GM12878 (cell line): ENCODE data around the gene EPHB2. TPM values are rescaled to one million over a fixed set of nuclear protein-coding genes. Genes with fewer than 3 reads are reported as not detected.

Experiments
- ATAC-seq: fragments of 200-7000 bp; cut with Tn5 transposase; 3 replicates; pipeline ENCODE4 v1.9.1; 2020; ENCODE audit warnings: mild to moderate bottlenecking, moderate library complexity
- BruUV-seq: library from RNA; stranded (reverse); fragments of 400-500 nt; replicated peaks from 2 replicates; lab custom pipeline; 2021; lab: Mats Ljungman, UMichigan
- CTCF ChIA-PET: fragments of 300-600 bp; sonication (Branson Sonifier 250); formaldehyde crosslinking; extraction: SDS; loops from one replicate; lab custom pipeline; 2021; ENCODE audit warnings: inconsistent platforms; lab: Yijun Ruan, JAX
- POLR2A ChIA-PET: fragments of 350-600 bp; formaldehyde crosslinking; extraction: SDS; loops from one replicate; lab custom pipeline; 2021; ENCODE audit warnings: inconsistent platforms; lab: Charles Lee
- RAD21 ChIA-PET: fragments of 300-600 bp; sonication (Branson Sonifier 250); formaldehyde crosslinking; loops from one replicate; lab custom pipeline; 2023; ENCODE audit warnings: antibody characterized with exemption; ENCODE audit not compliant: unreplicated experiment; lab: Charles Lee
- SMC1A ChIA-PET: fragments of 300-600 bp; sonication (Branson Sonifier 250); formaldehyde crosslinking; loops from one replicate; lab custom pipeline; 2023; ENCODE audit not compliant: unreplicated experiment, uncharacterized antibody; lab: Charles Lee
- DNase-seq: peaks from one replicate; pipeline ENCODE4 v3.0.0-alpha.2; 2011; ENCODE audit warnings: low read depth, low spot score
- FAIRE-seq: peaks from 3 replicates; lab custom pipeline; 2011; peaks lifted over from hg19 to GRCh38; lab: Jason Lieb, UNC
- H2AFZ ChIP-seq: 2 replicates; pipeline ENCODE4 v1.6.0; 2011; ENCODE audit warnings: low read depth, low read length, control low read depth; ENCODE audit not compliant: control insufficient read depth
- H3K27ac ChIP-seq: 2 replicates; pipeline ENCODE4 v1.5.1; 2011; ENCODE audit warnings: control low read depth; ENCODE audit not compliant: control insufficient read depth, insufficient read depth
- H3K27me3 ChIP-seq, 2 experiments: replicated peaks in 1 of 2; 2 replicates each; pipeline versions ENCODE4 v1.6.0 to v1.6.1; 2011; ENCODE audit warnings: low read length in 1 of 2; ENCODE audit not compliant: control insufficient read depth in 2 of 2, insufficient read depth in 2 of 2
- H3K36me3 ChIP-seq, 2 experiments: 2 replicates each; pipeline ENCODE4 v1.5.1; 2011; ENCODE audit warnings: low read length in 1 of 2; ENCODE audit not compliant: control insufficient read depth in 2 of 2, insufficient read depth in 2 of 2
- H3K4me1 ChIP-seq: 2 replicates; pipeline ENCODE4 v1.6.1; 2011; ENCODE audit warnings: mild to moderate bottlenecking, low read length, moderate library complexity, mixed read lengths; ENCODE audit not compliant: control insufficient read depth, insufficient read depth
- H3K4me2 ChIP-seq: 2 replicates; pipeline ENCODE4 v1.6.0; 2011; ENCODE audit warnings: control low read depth; ENCODE audit not compliant: control insufficient read depth, insufficient read depth
- H3K4me3 ChIP-seq: fragments of 200-600 bp; sonication (generic); 2 replicates; pipeline ENCODE4 v1.5.1; 2016
- H3K79me2 ChIP-seq: 2 replicates; pipeline ENCODE4 v1.6.0; 2011; ENCODE audit warnings: low read length; ENCODE audit not compliant: control insufficient read depth, insufficient read depth
- H3K9ac ChIP-seq: 2 replicates; pipeline ENCODE4 v1.8.0; 2011; ENCODE audit warnings: low read length, control low read depth, mixed read lengths; ENCODE audit not compliant: control insufficient read depth, insufficient read depth
- H3K9me3 ChIP-seq: replicated peaks from 3 replicates; pipeline ENCODE4 v1.5.1; 2011; ENCODE audit warnings: mild to moderate bottlenecking, low read length; ENCODE audit not compliant: control insufficient read depth, insufficient read depth
- H4K20me1 ChIP-seq: 2 replicates; pipeline ENCODE4 v1.6.0; 2011; ENCODE audit not compliant: control insufficient read depth, insufficient read depth
- DPF2 ChIP-seq: fragments of 450-650 bp; IDR thresholded peaks from 2 replicates; pipeline ENCODE4 v1.6.1; 2017; ENCODE audit warnings: mild to moderate bottlenecking
- EP300 ChIP-seq, 2 experiments: fragments of 150-350 bp in 1 of 2; IDR thresholded peaks; 2 replicates each; pipeline ENCODE4 v1.6.1; 2011 to 2012; ENCODE audit warnings: low read depth in 2 of 2, low read length in 2 of 2, borderline replicate concordance in 1 of 2, improper control_type of control experiment in 1 of 2, inconsistent platforms in 1 of 2; ENCODE audit not compliant: control insufficient read depth in 1 of 2
- EZH2 ChIP-seq: IDR thresholded peaks from 2 replicates; pipeline ENCODE4 v1.6.1; 2012; ENCODE audit warnings: low read depth, mild to moderate bottlenecking, control low read depth, inconsistent platforms, low read length, borderline replicate concordance; ENCODE audit not compliant: control insufficient read depth
- HDAC6 ChIP-seq: fragments of 200-600 bp; sonication (generic); IDR thresholded peaks from one replicate; pipeline ENCODE4 v1.8.0; 2017; ENCODE audit warnings: antibody characterized with exemption; ENCODE audit not compliant: unreplicated experiment
- JUNB ChIP-seq: IDR thresholded peaks from 2 replicates; pipeline ENCODE4 v1.6.1; 2016; ENCODE audit warnings: antibody characterized with exemption, mild to moderate bottlenecking
- MTA2 ChIP-seq: fragments of 450-650 bp; IDR thresholded peaks from 2 replicates; pipeline ENCODE4 v1.6.1; 2016; ENCODE audit warnings: low read depth, mild to moderate bottlenecking, moderate library complexity
- MTA3 ChIP-seq: IDR thresholded peaks from 2 replicates; pipeline ENCODE4 v1.6.1; 2012; ENCODE audit warnings: low read length, inconsistent platforms, borderline replicate concordance
- PAX8 ChIP-seq: fragments of 450-650 bp; IDR thresholded peaks from 2 replicates; pipeline ENCODE4 v1.6.1; 2017; ENCODE audit warnings: mild to moderate bottlenecking, moderate library complexity
- SUZ12 ChIP-seq: fragments of 200-600 bp; sonication (generic); IDR thresholded peaks from one replicate; pipeline ENCODE4 v1.6.1; 2018; ENCODE audit warnings: antibody characterized with exemption, mild to moderate bottlenecking; ENCODE audit not compliant: unreplicated experiment
- TCF3 ChIP-seq: IDR thresholded peaks from 2 replicates; pipeline ENCODE4 v1.6.1; 2012; ENCODE audit warnings: low read depth, mild to moderate bottlenecking, low read length, borderline replicate concordance; ENCODE audit not compliant: insufficient read depth
- USF1 ChIP-seq: IDR thresholded peaks from 2 replicates; pipeline ENCODE4 v1.6.1; 2011; ENCODE audit warnings: borderline replicate concordance, low read depth, mild to moderate bottlenecking, moderate library complexity, mixed read lengths, low read length; ENCODE audit not compliant: insufficient read depth; ENCODE audit errors: extremely low read length
- ZNF384 ChIP-seq: IDR thresholded peaks from 2 replicates; pipeline ENCODE4 v1.6.1; 2012; ENCODE audit warnings: low read depth, mild to moderate bottlenecking, low read length, improper control_type of control experiment, borderline replicate concordance
- WGBS: methylation state at CpG from one replicate; pipeline ENCODE4 v1.1.6; 2016; ENCODE audit warnings: low lambda C conversion rate; ENCODE audit not compliant: insufficient replicate concordance, insufficient coverage; ENCODE audit errors: missing lambda C conversion rate; 5-methylcytosine and 5-hydroxymethylcytosine counted together
- in situ Hi-C: fragments of 300-500 bp; cut with MboI; formaldehyde crosslinking; loops from 9 replicates; pipeline ENCODE4 v1.14.3; 2018; ENCODE audit warnings: mixed read lengths
- intact Hi-C: fragments of 100-400 bp; cut with micrococcal nuclease; formaldehyde crosslinking; loops from one replicate; pipeline ENCODE4 v1.14.2; 2022; ENCODE audit not compliant: unreplicated experiment
- polyA plus RNA-seq, 11 experiments: library from polyadenylated mRNA; depleted of rRNA in 4 of 11; unstranded in 6 of 11; stranded (reverse) in 5 of 11; fragments of >200 nt; fragmentation: Nextera tagmentation in 4 of 11; fragmentation: Illumina TruSeq in 1 of 11; extraction: Ambion mirVana in 4 of 11; extraction: Trizol in 1 of 11; gene quantifications; 1 replicate in 1 of 11; 2 replicates in 10 of 11; pipeline versions ENCODE4 v1.2.1 to v1.2.3, GENCODE V29; 2011 to 2016; ENCODE audit warnings: inconsistent platforms in 2 of 11, missing spikeins in 2 of 11, low read depth in 1 of 11
- total RNA-seq, 4 experiments: library from RNA; depleted of rRNA in 3 of 4; stranded (reverse); fragments of >200 nt in 3 of 4; fragmentation: Illumina TruSeq in 1 of 4; extraction: Trizol in 1 of 4; gene quantifications; 2 replicates each; pipeline versions ENCODE4 v1.2.1 to v1.2.3, GENCODE V29; 2013 to 2021
- TF ChIP-seq, protein P1 (sequence below): fragments of 450-650 bp; IDR thresholded peaks from 2 replicates; pipeline ENCODE4 v1.6.1; 2017; ENCODE audit warnings: low read depth, mild to moderate bottlenecking, moderate library complexity
- TF ChIP-seq, protein P2 (sequence below): fragments of 450-650 bp; IDR thresholded peaks from 2 replicates; pipeline ENCODE4 v1.6.1; 2014; ENCODE audit warnings: mild to moderate bottlenecking

EPHB2 gene
- total and polyA plus RNA-seq, 10 of the 15 experiments (the other 5 are each of a cell fraction or from before 2014, with no cell fraction given), result 0.13 to 3.3 (median 0.92) TPM

DNA sequence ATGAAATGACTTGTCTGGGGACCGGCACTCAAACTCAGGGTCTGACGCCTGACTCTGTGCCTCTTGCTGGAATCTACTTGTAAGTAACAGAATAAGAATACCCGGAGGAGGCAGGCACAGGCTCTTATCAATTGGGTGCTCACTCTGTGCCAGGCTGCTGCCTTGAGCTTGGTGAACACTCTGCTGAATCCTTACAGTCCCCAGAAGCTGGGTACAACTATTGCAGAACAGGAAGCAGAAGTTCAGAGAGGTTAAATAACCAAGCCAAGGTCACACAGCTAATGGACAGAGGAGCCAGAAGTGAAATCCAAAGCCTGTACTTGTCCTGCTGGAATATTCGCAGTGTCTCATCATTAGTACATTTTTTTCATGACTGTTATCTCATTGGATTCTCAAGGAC, 86.0 kb downstream of the EPHB2 start:
- H2AFZ ChIP-seq, result no peak overlapping the region
- ChIA-PET CTCF (interaction anchor here (1.5 kb wide), 1 partner anchor 92 kb away, joined by 3 read pairs; no protein-coding TSS in a partner anchor), RAD21 (interaction anchor here (1.9 kb wide), 1 partner anchor 92 kb away, joined by 8 read pairs; no protein-coding TSS in a partner anchor)
- H3K27me3 ChIP-seq, result no peaks in the 10 kb centered on the region; a peak in 2 of 4 replicates
- H3K9me3 ChIP-seq, result no peaks in the 10 kb centered on the region
- intact Hi-C loops, result no loop called here
- no peaks in the 10 kb centered on the region for H3K36me3 ChIP-seq
- TF ChIP-seq JUNB, result no peak
- TF ChIP-seq, all 136 proteins: peak for 0
- H4K20me1 ChIP-seq, result no peaks in the 10 kb centered on the region
- ChIA-PET POLR2A (no interaction called here), SMC1A (no interaction called here)
- H3K79me2 ChIP-seq, result no peaks in the 10 kb centered on the region
- no peaks in the 10 kb centered on the region for H3K4me1 ChIP-seq
- H3K4me2 ChIP-seq, result no peak overlapping the region
- no peak overlapping the region for H3K4me3 ChIP-seq
- FAIRE-seq (no peak), ATAC-seq (no peak), DNase-seq (no peak)
- H3K9ac ChIP-seq, result no peak overlapping the region
- WGBS, result 41% methylated on average over 4 of the region's 4 CpGs
- BruUV-seq, result no TSS peak
- in situ Hi-C loops, result no loop called here
- H3K27ac ChIP-seq, result no peak overlapping the region

GRCh38 chr1:22798083-22798482, 87.4 kb downstream of the EPHB2 start:
- CTCF ChIA-PET, result interaction anchor here (0.6 kb wide), 1 partner anchor 9 kb away, joined by 3 read pairs; no protein-coding TSS in a partner anchor
- no peak overlapping the region for H3K9ac ChIP-seq
- no peak overlapping the region for H3K4me3 ChIP-seq
- H3K36me3 ChIP-seq, result no peaks in the 10 kb centered on the region
- H3K27ac ChIP-seq, result no peak overlapping the region
- no peaks in the 10 kb centered on the region; a peak in 2 of 4 replicates for H3K27me3 ChIP-seq
- no peak for DNase-seq
- in situ Hi-C loops, result no loop called here
- intact Hi-C loops, result no loop called here
- 5% methylated on average over 3 of the region's 3 CpGs for WGBS
- no peaks in the 10 kb centered on the region for H3K9me3 ChIP-seq
- SMC1A ChIA-PET, result no interaction called here
- H3K4me2 ChIP-seq, result no peak overlapping the region
- H2AFZ ChIP-seq, result no peak overlapping the region
- BruUV-seq, result no TSS peak
- no peaks in the 10 kb centered on the region for H3K4me1 ChIP-seq
- POLR2A ChIA-PET, result interaction anchor here (0.6 kb wide), 1 partner anchor 287 kb away, joined by 4 read pairs; no protein-coding TSS in a partner anchor
- no peaks in the 10 kb centered on the region for H4K20me1 ChIP-seq
- FAIRE-seq, result no peak
- no peak for ATAC-seq
- RAD21 ChIA-PET, result no interaction called here
- no peaks in the 10 kb centered on the region for H3K79me2 ChIP-seq
- no peak for TF ChIP-seq MTA2
- no peak for TF ChIP-seq EP300 (IDR thresholded peaks at IDR 0.05; ENCODE audit: borderline replicate concordance in 1 of 2, control insufficient read depth in 1 of 2, low read depth in 2 of 2, low read length in 2 of 2)
- no peak for TF ChIP-seq USF1
- TF ChIP-seq DPF2, result no peak
- no peak for TF ChIP-seq ZNF384
- no peak for TF ChIP-seq EZH2
- TF ChIP-seq TCF3, result no peak
- no peak for TF ChIP-seq MTA3
- TF ChIP-seq, protein P1, sequence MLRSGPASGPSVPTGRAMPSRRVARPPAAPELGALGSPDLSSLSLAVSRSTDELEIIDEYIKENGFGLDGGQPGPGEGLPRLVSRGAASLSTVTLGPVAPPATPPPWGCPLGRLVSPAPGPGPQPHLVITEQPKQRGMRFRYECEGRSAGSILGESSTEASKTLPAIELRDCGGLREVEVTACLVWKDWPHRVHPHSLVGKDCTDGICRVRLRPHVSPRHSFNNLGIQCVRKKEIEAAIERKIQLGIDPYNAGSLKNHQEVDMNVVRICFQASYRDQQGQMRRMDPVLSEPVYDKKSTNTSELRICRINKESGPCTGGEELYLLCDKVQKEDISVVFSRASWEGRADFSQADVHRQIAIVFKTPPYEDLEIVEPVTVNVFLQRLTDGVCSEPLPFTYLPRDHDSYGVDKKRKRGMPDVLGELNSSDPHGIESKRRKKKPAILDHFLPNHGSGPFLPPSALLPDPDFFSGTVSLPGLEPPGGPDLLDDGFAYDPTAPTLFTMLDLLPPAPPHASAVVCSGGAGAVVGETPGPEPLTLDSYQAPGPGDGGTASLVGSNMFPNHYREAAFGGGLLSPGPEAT, result no peak
- no peak for TF ChIP-seq SUZ12
- TF ChIP-seq PAX8, result no peak
- TF ChIP-seq, protein P2, sequence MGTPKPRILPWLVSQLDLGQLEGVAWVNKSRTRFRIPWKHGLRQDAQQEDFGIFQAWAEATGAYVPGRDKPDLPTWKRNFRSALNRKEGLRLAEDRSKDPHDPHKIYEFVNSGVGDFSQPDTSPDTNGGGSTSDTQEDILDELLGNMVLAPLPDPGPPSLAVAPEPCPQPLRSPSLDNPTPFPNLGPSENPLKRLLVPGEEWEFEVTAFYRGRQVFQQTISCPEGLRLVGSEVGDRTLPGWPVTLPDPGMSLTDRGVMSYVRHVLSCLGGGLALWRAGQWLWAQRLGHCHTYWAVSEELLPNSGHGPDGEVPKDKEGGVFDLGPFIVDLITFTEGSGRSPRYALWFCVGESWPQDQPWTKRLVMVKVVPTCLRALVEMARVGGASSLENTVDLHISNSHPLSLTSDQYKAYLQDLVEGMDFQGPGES, result no peak
- no peak for TF ChIP-seq HDAC6
